Stomach smooth muscle (tissue), 2 donors: ENCODE measurements around the gene UGT1A4.

Experiments used
- H3K27ac ChIP-seq: one replicate; pipeline ENCODE4 v1.7.0; 2013; ENCODE audit warnings: mild to moderate bottlenecking, low read length, inconsistent platforms
- H3K27me3 ChIP-seq, 2 donors: one replicate each; pipeline ENCODE4 v1.7.0; 2013; ENCODE audit warnings: low read length in 2 of 2; ENCODE audit not compliant: insufficient read depth in 2 of 2, control insufficient read depth in 1 of 2
- H3K36me3 ChIP-seq, 2 donors: one replicate each; pipeline ENCODE4 v1.7.0; 2013; ENCODE audit warnings: low read length in 2 of 2; ENCODE audit not compliant: control insufficient read depth in 2 of 2, insufficient read depth in 2 of 2
- H3K4me1 ChIP-seq: one replicate; pipeline ENCODE4 v1.7.0; 2013; ENCODE audit warnings: low read length; ENCODE audit not compliant: control insufficient read depth, insufficient read depth
- H3K4me3 ChIP-seq, 2 donors: one replicate each; pipeline ENCODE4 v1.7.0; 2013; ENCODE audit warnings: low read length in 2 of 2
- H3K9ac ChIP-seq, 2 donors: one replicate each; pipeline ENCODE4 v1.7.0; 2013; ENCODE audit warnings: low read length in 2 of 2, mild to moderate bottlenecking in 1 of 2
- H3K9me3 ChIP-seq, 2 donors: one replicate each; pipeline ENCODE4 v1.7.0; 2013; ENCODE audit warnings: low read length in 2 of 2; ENCODE audit not compliant: control insufficient read depth in 2 of 2
- donor health status: healthy.
- donor health status: Pancreatic carcinoma.

UGT1A4 gene

GRCh38 chr2:233801357-233802131 is 83.0 kb downstream of the UGT1A4 start:
- Histone ChIP-seq H3K4me3 (no peak overlapping the region), H3K27ac (no peak overlapping the region), H3K4me1 (no peaks in the 10 kb centered on the region), H3K27me3 (peaks cover 0 to 2% of the 10 kb centered on the region in 2 donors), H3K36me3 (no peaks in the 10 kb centered on the region), H3K9ac (no peak overlapping the region), H3K9me3 (peaks cover 0 to 2% of the 10 kb centered on the region in 2 donors)

GRCh38 chr2:233802132-233802815 is 83.7 kb downstream of the UGT1A4 start:
- Histone ChIP-seq H3K4me3 (no peak overlapping the region), H3K27me3 (peaks cover 0 to 2% of the 10 kb centered on the region in 2 donors), H3K9ac (no peak overlapping the region), H3K36me3 (no peaks in the 10 kb centered on the region), H3K9me3 (peaks cover 0 to 3% of the 10 kb centered on the region in 2 donors), H3K27ac (no peak overlapping the region), H3K4me1 (no peaks in the 10 kb centered on the region)

- peaks cover 0 to 6% of the 10 kb centered on the region in 2 donors for H3K9me3 ChIP-seq
- no peak overlapping the region for H3K4me3 ChIP-seq
- H3K9ac ChIP-seq, result no peak overlapping the region
- no peak overlapping the region for H3K27ac ChIP-seq
- H3K27me3 ChIP-seq, result peaks cover 3 to 5% of the 10 kb centered on the region in 2 donors
- H3K36me3 ChIP-seq, result no peaks in the 10 kb centered on the region
- H3K4me1 ChIP-seq, result no peaks in the 10 kb centered on the region
Measured at GRCh38 chr2:233803292-233803911, 84.9 kb downstream of the UGT1A4 start.

- no peaks in the 10 kb centered on the region for H3K4me1 ChIP-seq
- no peaks in the 10 kb centered on the region for H3K36me3 ChIP-seq
- H3K27me3 ChIP-seq, result peaks cover 3 to 8% of the 10 kb centered on the region in 2 donors
- H3K27ac ChIP-seq, result no peak overlapping the region
- H3K4me3 ChIP-seq, result no peak overlapping the region
- no peak overlapping the region for H3K9ac ChIP-seq
- peaks cover 0 to 6% of the 10 kb centered on the region in 2 donors for H3K9me3 ChIP-seq
Measured at GRCh38 chr2:233803994-233804393, 85.5 kb downstream of the UGT1A4 start.

- Histone ChIP-seq H3K9me3 (peaks cover 0 to 6% of the 10 kb centered on the region in 2 donors), H3K36me3 (no peaks in the 10 kb centered on the region), H3K27me3 (peaks cover 3 to 10% of the 10 kb centered on the region in 2 donors), H3K9ac (no peak overlapping the region), H3K4me1 (no peaks in the 10 kb centered on the region), H3K4me3 (no peak overlapping the region), H3K27ac (no peak overlapping the region)
Measured at GRCh38 chr2:233807215-233807865, 88.8 kb downstream of the UGT1A4 start.

GRCh38 chr2:233807966-233808935 is 89.7 kb downstream of the UGT1A4 start:
- peaks cover 0 to 6% of the 10 kb centered on the region in 2 donors for H3K9me3 ChIP-seq
- H3K27me3 ChIP-seq, result peaks cover 3 to 12% of the 10 kb centered on the region in 2 donors
- H3K4me1 ChIP-seq, result no peaks in the 10 kb centered on the region
- H3K27ac ChIP-seq, result no peak overlapping the region
- no peak overlapping the region for H3K4me3 ChIP-seq
- H3K9ac ChIP-seq, result no peak overlapping the region
- H3K36me3 ChIP-seq, result no peaks in the 10 kb centered on the region

- Histone ChIP-seq H3K27me3 (peaks cover 3 to 9% of the 10 kb centered on the region in 2 donors), H3K9me3 (peaks cover 0 to 6% of the 10 kb centered on the region in 2 donors), H3K36me3 (no peaks in the 10 kb centered on the region), H3K9ac (no peak overlapping the region), H3K4me1 (no peaks in the 10 kb centered on the region), H3K4me3 (no peak overlapping the region), H3K27ac (no peak overlapping the region)
Measured at GRCh38 chr2:233810385-233810784, 91.8 kb downstream of the UGT1A4 start.

GRCh38 chr2:233811087-233811486 is 92.6 kb downstream of the UGT1A4 start:
- H3K27me3 ChIP-seq, result peaks cover 3 to 9% of the 10 kb centered on the region in 2 donors
- H3K27ac ChIP-seq, result no peak overlapping the region
- no peak overlapping the region for H3K9ac ChIP-seq
- H3K9me3 ChIP-seq, result peaks cover 0 to 6% of the 10 kb centered on the region in 2 donors
- H3K36me3 ChIP-seq, result no peaks in the 10 kb centered on the region
- H3K4me3 ChIP-seq, result no peak overlapping the region
- no peaks in the 10 kb centered on the region for H3K4me1 ChIP-seq

GRCh38 chr2:233811732-233812131 is 93.2 kb downstream of the UGT1A4 start:
- Histone ChIP-seq H3K36me3 (no peaks in the 10 kb centered on the region), H3K4me3 (no peak overlapping the region), H3K9ac (no peak overlapping the region), H3K27me3 (peaks cover 3 to 9% of the 10 kb centered on the region in 2 donors), H3K4me1 (no peaks in the 10 kb centered on the region), H3K27ac (no peak overlapping the region), H3K9me3 (peaks cover 0 to 6% of the 10 kb centered on the region in 2 donors)
